GM18870 (cell line): ENCODE results near the gene TXNRD1.
"Not testable (repeated sequence)": the region's sequence is repeated elsewhere in the genome, so short reads cannot be mapped to it uniquely, and the experiment has no call there.

Source experiments
- ATAC-seq: cut with Tn5 transposase; IDR thresholded peaks from one replicate; pipeline ENCODE4 v1.9.1; 2021; ENCODE audit warnings: moderate library complexity; ENCODE audit not compliant: unreplicated experiment

TXNRD1 gene

DNA sequence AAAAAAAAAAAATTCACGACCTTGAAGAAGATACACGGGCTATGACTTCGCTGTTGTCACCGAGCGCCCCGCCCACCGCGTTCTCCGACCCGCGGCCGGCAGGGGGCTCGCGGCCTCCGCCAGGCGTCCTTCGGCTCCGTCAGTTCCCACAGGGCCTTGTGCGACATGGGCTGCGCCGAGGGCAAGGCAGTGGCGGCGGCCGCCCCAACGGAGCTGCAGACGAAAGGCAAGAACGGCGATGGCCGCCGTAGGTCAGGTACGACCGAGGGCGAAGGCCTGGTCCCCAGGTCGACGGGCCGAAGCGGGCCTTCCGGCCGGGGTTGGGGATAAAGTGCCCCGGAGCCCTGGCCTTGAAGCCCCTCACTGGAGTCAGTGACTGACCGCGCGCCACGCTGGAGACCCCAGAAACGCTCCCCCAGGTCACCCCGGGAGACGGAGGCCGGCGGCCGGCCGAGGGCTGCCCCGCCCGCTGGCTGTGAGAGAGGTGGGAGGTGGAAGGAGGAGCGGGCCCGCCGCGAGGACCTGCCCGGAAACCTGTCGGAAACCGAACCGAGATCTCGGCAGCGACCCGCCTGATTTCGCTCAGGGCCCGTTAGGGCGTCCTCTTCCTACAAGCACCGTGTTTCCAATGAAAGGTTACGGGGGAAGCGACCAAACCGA is at the start of gene TXNRD1:
Gene TXNRD1, plus strand, starts transcription at position 142 of the 660 bp plus-strand sequence. Its CDS starts 24 bp downstream, at position 166.
- ATAC-seq, result no peak

DNA sequence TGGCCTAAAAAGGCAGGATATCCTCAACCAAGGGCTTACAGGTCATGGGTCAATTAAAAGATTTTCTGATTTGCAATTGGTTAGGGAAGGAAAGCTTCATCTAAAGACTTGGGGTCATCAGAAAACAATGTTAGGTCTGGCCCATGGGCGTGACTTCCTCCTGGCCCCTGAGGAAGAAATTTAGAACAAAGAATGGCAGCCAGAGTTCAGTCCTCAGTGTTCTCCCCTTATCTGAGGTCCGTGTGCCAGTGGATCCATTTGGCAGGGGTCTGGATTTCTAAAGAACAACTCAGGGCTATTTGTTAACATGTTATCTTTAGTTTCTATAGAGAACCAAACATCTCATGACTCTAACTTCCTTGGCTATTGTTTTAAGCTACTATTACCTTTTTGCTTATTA is 49.8 kb upstream of the TXNRD1 start:
- no peak for ATAC-seq

GRCh38 chr12:104166465-104166864 is 49.1 kb upstream of the TXNRD1 start:
- ATAC-seq, result no peak

DNA sequence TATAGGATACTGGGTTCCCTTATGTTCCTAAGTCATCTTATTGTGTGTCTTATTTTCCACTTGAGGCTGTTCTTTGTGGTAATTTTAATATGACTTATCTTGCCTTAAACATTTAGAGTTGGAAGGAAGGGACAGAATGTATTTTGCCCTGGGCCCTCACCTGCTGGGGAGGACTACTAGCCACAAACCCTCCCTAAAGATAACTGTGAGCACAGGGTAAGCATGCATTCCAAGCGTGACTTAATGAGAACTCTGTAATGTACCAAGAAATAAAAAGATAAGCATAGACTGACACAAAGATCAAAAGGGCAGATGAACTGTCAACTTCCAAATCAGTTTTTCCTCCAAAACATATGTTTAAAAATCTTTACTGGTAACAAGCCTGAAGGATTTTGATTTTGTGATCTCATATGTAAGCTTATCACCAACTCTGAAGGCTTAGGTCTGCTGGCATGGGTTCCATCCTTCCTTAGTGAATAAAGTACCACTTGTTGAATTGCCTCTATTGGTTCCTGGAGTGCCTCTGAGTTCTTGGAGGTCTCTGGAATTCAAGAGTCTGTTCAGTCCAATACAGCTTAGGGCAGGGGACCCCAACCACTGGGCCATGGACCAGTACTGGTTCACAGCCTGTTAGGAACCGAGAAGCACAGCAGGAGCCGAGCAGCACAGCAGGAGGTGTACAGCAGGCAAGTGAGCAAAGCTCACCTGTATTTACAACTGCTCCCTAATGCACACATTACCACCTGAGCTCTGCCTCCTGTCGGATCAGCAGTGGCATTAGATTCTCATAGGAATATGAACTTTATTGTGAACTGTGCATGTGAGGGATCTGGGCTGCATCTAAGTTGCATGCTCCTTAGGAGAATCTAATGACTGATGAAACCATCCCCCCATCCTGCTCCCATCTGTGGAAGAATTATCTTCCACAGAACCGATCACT is 47.8 kb upstream of the TXNRD1 start:
- ATAC-seq, result no peak

GRCh38 chr12:104168596-104168995 is 47.0 kb upstream of the TXNRD1 start:
- no peak for ATAC-seq

GRCh38 chr12:104171785-104172569 is 43.6 kb upstream of the TXNRD1 start:
- no peak for ATAC-seq

DNA sequence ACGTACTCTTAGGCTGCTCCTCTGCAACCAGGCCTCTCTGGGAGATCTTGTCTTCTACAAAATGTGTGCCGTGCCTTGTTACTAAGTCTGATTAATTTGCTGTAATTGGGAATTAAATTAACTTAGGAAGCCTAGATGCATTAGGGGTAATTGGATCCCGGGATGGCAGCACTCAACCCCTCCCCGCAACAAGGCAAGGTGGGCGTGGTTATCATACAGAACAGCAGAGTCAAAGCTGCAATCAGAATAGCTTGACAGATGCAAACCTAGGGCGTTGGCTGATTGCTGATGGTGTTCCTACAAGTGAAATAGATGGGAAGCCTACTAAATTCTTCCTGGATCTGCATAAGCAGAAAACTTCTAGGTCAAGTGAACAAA is 43.0 kb upstream of the TXNRD1 start:
- ATAC-seq, result no peak

DNA sequence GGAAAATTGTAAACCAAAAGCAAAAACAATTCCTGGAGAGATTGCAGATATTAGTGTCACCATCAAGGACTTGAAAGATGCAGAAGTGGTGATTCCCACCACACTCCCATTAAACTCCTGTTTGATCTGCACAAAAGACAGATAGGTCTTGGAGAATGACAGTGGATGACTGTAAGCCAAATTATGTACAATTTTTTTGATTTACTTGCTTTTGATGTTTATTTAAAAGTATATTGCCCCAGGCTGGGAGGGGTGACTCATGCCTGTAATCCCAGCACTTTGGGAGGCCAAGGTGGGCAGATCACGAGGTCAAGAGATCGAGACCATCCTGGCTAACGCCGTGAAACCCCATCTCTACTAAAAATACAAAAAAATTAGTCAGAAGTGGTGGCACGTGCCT is 41.8 kb upstream of the TXNRD1 start:
- ATAC-seq, result not testable (repeated sequence)

- no peak for ATAC-seq
Observed at GRCh38 chr12:104175726-104176247, 39.8 kb upstream of the TXNRD1 start.

DNA sequence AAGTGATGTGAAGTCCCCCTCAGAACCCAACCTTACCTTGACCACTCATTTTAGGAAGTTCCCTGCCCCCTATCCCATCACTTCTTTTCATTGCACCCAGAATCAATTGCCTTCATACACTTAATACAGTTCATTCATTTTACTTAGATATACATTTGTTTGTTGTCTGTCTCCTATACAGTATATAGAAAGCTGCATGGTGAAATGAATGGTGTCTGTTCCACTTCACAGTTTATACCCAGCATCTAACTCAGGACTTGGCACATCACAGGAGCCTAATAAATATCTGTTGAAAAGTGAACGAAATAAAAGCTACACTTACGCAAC is 38.3 kb upstream of the TXNRD1 start:
- ATAC-seq, result no peak

GRCh38 chr12:104177663-104178501 is 37.7 kb upstream of the TXNRD1 start:
- no peak for ATAC-seq

DNA sequence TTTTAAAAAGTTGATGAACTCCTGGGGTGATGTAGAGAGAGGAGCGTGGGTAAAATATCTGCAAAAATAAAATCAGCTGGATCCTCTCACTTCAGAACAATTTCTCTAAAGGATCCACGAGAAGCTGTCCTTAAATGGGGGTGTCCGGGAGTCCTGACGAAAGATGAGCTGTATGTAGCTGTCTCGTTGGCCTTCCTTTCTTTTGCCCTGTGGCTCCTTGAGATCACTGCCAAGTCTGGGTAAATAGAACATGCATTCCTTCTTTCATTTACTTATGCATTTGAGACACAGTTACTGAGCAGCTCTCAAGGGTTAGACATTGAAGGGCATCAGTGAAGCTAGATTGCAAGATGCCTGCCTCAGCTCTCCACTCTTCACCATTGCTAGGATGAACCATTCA is 35.2 kb upstream of the TXNRD1 start:
- ATAC-seq, result no peak

DNA sequence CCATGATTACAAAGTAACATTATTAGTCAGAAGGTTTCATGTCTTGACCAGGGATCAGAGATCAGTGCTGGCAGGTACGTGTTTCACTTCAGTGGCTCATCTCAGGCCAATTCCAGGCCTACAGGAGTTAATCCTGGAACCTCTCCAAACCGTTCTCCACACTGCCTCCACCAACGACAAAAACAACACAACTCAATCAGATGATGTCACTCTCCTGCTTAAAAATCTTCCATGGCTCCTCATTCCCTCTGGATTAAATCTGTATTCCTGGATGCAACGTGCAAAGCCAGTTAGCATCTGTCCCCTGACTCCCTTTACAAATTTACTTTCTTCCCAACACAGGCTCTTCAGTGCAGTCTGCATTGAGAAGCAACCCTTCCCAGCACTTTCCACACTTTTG is 34.3 kb upstream of the TXNRD1 start:
- ATAC-seq, result no peak

GRCh38 chr12:104182144-104182543 is 33.4 kb upstream of the TXNRD1 start:
- ATAC-seq, result no peak

GRCh38 chr12:104182621-104183378 is 32.8 kb upstream of the TXNRD1 start:
- no peak for ATAC-seq

- no peak for ATAC-seq
Observed at GRCh38 chr12:104183443-104183842, 32.1 kb upstream of the TXNRD1 start.

DNA sequence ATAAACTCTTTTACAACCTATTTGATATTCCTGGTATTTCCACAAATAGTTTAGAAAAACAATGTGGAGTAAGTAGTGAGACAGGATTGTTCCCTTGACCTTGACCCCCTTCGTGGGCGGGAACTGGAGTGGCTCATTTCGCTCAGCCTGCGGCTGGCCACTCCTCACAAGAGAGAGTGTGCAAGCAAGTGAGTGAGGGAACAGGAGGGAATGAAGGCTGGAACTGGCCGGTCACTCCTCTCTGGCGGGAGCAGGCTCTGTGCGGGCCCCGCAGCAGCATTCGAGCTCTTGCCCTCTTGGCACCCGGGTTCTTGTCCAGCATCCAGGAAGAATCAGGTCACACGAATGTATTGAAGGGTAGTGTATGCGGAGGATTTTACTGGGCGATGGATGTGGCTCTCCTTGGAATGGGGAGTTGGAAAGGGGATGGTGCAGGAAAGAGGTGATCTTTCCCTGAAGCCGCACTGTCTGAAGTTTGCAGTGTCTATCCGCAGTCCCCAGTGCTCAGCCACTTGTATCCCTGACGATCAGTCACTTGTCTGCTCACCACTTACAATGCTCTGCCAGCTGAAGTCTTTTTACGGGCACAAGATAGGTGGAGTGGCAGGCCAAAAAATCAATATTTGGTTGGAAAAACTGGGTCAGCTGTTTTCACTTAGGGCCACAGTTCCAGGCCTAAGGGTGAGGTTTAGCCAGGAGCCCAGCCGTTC is 28.0 kb upstream of the TXNRD1 start:
- ATAC-seq, result no peak

DNA sequence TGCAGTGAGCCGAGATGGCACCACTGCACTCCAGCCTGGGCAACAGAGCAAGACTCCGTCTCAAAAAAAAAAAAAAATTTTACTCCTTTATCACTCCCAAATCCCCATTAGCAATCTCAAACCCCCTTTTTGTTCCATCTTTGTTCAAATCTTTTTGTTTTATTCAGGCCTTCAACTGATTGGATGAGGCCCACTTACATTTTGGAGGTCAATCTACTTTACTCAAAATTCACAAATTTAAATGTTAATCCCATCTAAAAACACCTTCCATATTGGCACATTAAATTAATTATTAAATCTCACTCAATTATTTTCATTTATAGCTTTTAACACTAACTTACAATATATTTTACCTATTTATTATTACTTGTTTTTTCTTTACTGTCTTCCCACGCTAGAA is 27.0 kb upstream of the TXNRD1 start:
- ATAC-seq, result no peak

- ATAC-seq, result no peak
Observed at GRCh38 chr12:104189915-104190555, 25.5 kb upstream of the TXNRD1 start.
